ENCODE results near the gene LPAR3.

Gene LPAR3

GRCh38 chr1:84827976-84828375 lies 65.0 kb downstream of the LPAR3 start:
- DNase-seq (ENCODE audit: low read depth in 3 of 3) = no peak

- DNase-seq (ENCODE audit: low read depth in 3 of 3) = no peak
These were observed 65.5 kb downstream of the LPAR3 start for GRCh38 chr1:84827555-84827954.

DNA sequence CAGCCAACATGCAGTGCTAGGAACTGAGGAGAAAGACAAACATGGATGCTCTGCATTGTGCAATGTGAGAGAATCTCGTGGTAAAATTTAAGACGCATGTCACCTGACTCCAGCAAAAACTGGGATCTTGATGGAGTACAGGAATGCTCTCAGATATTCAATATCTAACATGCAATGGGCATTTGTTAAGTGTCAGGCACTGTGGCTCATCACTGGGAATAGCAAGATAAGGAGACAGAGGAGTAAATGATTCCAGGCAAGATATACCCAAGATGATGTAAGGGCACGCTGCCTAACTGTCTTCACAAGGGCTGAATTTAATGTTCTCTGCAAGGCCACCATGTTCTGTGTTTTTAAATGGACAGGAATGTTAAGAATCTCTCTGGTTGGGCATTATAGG lies 67.8 kb downstream of the LPAR3 start:
- no peak for DNase-seq (ENCODE audit: low read depth in 3 of 3)

DNA sequence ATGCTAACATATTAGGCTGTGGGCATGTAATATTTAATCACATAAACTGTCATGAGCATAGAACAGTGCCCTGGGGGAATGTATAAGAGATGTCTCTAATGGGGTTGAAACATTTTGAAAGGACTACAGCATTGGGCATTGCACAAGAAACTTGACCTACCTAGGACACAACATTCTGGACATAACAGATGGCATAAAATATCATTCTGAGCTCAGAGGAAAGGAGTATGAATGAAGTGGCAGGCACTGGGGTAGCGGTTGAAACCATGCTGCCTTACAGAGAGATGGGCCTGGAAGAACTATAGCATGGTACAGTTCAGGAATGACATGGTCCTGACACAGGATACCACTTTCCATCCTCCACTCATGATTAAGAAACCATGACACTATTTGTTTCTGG lies 69.0 kb downstream of the LPAR3 start:
- no peak for DNase-seq (ENCODE audit: low read depth in 3 of 3)

GRCh38 chr1:84823511-84823910 lies 69.5 kb downstream of the LPAR3 start:
- DNase-seq (ENCODE audit: low read depth in 3 of 3) = no peak

- DNase-seq (ENCODE audit: low read depth in 3 of 3) = no peak
These were observed 82.7 kb downstream of the LPAR3 start for GRCh38 chr1:84810343-84810742.

DNA sequence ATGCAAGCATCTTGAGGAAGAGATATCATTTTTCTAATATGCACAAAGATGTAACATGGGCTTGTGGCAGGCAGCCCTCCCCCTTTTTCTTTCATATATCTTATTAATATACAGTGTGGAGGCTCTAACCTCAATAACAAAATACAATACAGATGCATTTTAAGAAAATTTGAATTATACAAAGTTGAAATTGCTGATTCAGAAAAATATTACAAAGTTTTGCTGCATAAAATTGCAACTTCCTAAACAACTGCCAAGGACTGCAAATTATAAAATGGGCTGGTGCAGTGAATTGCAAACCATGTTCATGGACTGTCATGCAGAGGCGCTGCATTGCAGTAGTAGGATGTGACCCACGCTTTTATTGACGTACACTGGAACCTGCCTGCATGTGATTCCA lies 84.0 kb downstream of the LPAR3 start:
- no peak for DNase-seq (ENCODE audit: low read depth in 3 of 3)

GRCh38 chr1:84803604-84804003 lies 89.4 kb downstream of the LPAR3 start:
- DNase-seq (ENCODE audit: low read depth in 3 of 3) = no peak

GRCh38 chr1:84802567-84803232 lies 90.3 kb downstream of the LPAR3 start:
- no peak for DNase-seq (ENCODE audit: low read depth in 3 of 3)

DNA sequence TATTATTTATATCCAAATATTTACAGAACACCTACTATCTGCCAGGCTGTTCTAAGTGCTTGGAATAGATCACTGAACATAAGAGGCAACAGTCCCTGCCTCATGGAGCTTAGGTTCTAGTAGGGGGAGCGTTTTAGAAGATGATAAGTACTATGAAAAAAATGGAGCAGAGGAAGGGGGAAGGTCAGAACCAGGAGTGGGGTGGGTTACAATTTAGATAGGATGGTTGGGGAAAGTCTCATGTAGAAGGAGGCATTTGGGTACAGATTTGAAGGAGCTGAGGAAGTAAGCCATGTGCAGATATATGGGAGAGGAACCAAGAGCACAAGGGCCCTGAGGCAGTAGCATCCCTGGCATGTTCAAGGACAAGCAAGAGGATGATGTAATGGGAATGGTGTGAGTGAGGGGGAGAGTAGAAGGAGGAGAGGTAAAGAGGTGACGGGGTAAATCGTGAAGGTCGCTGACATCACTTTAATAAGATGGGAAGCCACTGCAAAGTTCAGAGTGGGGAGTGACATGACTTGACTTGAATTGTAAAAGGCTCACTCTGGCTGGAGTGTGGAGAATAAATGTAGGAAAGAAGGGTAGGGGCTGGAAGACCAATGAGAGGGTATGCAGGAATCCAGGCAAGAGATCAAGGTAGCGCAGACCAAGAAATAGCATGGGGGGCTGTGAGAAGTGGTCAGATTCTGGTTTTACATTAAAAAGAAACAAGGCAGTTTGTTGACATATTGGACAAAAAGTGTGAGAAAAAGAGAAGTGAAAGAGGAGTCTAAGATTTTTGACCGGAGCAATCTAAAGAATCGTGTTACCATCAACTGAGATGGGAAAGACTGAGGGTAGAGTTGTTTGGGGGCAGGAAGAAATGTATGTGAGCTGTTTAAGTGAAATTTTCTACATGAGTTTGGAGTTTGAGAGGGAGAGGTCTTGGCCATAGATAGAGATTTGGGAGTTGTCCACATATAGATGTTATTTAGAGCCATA lies 92.6 kb downstream of the LPAR3 start:
- DNase-seq (ENCODE audit: low read depth in 3 of 3) = no peak

DNA sequence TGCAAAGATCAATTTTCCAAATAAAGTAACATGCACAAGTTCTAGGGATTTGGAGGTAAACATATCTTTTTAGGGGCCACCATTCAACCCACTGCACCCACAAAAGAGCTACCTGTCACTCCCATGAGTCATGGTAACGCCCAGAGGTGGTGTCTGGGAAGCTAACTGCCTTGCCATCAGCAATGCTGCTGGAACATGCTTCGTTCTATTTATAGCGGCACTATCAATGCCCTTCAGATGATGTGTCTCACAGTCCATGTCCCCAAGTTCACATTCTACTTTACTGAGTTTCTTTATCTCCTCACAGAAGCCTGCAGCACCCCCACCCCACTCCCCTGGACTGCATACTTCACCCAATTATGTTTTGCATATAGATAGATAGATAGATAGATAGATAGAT lies 95.4 kb downstream of the LPAR3 start:
- DNase-seq (ENCODE audit: low read depth in 3 of 3) = no peak

DNA sequence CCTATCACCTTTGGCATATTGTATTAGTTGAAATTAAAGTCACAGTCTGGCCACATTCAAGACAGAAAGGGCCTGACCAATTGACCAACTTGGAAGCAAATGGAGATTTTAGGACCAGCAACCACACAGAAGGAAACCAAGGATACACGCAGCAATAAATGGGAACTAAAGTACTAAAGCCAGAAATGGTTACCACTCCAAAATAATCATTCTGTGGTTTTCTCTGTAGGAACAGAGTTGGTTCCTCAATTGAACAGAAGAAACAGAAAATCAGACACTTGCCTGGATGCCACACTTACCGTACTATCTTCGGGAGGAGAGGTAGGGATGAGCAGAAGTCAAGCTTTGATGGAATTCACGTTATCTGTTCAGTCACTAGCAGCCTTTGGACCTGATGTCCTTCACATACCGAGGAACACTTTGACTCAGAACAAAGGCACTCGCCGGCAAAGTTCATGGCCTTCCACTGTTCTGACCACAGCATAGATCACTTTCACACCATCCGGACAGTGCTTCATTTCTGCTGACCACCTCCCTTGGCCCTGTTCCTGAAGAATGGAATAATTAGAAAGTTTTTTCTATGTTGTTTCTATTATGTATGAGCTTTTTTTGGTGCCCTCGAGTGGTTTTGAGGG lies 96.9 kb downstream of the LPAR3 start:
- no peak for DNase-seq (ENCODE audit: low read depth in 3 of 3)

GRCh38 chr1:84795213-84795612 lies 97.8 kb downstream of the LPAR3 start:
- DNase-seq (ENCODE audit: low read depth in 3 of 3) = no peak

DNA sequence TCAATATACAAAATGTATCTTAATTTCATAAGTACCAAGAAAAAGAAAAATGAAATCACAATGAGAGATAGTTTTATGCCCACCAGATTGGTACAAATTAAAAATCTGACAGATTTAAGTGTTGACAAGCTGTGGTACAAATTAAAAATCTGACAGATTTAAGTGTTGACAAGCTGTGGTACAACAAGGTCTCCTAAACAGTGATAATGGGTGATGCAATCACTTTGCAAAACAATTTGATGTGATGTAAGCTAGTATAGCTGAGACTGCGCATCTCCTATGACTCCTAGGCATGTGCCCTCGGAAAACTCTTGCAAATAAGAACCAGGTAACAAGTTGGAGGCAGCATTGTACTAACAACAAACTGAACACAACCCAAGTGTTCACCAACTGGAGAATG lies 100.6 kb downstream of the LPAR3 start:
- DNase-seq (ENCODE audit: low read depth in 3 of 3) = no peak

DNA sequence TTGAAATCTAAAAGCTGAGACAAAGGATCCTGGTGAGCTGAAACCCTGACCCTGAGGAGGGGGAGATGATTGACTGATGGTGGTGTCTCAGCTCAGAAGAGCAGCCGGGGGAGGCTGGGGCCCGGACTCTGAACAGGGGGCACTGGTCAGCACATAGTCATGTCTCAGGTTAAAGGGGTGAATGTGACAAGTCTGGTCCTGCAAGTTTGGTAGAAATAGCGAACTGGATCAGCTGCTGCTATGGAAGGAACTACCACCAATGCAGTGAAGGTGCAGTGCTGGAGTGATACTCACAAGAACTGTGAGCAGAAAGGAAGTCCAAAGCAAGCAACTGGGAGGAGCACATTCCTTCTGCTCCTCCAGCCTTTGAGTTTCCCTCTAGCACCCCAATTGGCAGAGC lies 104.0 kb downstream of the LPAR3 start:
- DNase-seq (ENCODE audit: low read depth in 3 of 3) = no peak

DNA sequence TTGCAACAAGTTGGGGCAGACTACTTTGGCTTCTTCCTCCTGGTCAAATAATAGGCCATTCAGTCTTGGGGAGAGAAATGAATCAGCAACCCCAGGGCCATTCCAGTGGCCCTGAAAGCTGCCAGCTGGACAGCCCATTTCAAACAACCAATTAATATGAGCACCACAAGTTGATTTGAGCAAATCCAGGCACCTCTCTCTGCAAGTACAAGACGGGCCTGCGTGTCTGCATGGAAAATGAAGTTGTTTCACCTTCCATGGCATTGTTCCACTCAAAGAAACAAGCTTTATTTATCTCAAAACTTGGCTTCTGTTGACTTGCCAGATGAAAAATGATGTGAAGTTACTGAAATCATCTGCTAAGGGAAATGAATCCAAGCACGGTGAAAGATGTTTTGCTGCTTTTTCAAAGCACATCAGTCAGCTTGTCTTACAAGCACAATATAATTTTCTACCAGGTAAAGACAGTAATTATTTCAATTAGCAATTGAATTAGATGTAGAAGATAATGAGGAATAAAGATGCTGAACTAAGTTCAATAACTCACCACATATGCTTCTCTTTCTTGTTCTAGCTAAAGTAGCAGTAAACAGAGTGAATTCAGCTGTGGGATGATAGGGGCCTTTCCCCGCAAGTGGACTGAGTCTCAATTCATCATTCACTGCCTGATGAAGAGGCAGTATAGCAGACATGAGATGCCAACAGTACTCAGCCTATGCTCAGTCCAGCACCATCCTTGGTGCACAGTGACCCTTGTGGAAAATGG lies 107.6 kb downstream of the LPAR3 start:
- DNase-seq (ENCODE audit: low read depth in 3 of 3) = no peak

- DNase-seq (ENCODE audit: low read depth in 3 of 3) = no peak
These were observed 110.1 kb downstream of the LPAR3 start for GRCh38 chr1:84782881-84783280.

GRCh38 chr1:84781946-84782771 lies 110.8 kb downstream of the LPAR3 start:
- peak; percentile 59 to 73 (median 65) for DNase-seq (ENCODE audit: low read depth in 3 of 3)

GRCh38 chr1:84780000-84780716 lies 112.8 kb downstream of the LPAR3 start:
- DNase-seq (ENCODE audit: low read depth in 3 of 3) = no peak

DNA sequence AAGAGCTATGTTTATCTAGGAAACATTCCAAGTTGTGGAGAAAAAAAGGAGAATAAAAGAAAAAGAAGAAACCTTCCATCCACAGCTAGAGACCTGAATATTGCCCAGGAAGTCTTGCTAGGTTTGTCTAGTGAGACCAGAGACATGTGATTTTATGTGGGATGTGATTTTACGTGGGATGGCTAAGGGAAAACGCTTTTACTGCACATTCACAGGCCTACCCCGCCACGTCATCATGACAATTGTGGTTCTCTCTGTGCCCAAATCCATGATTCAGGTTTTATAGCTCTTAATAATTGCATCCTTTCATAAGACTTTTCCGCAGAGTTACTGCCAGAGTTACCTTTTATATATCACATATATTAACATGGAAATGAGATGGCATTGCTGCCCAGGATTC lies 116.4 kb downstream of the LPAR3 start:
- no peak for DNase-seq (ENCODE audit: low read depth in 3 of 3)
